Measurements from ENCODE around the gene RPL27A.

GRCh38 chr11:8717544-8717875, 34.9 kb downstream of the RPL27A start:
- TF ChIP-seq CTCF (IDR thresholded peaks at IDR 0.05) (no peak), POLR2AphosphoS5 (IDR thresholded peaks at IDR 0.05) (no peak), POLR2A (IDR thresholded peaks at IDR 0.05) (no peak), EP300 (IDR thresholded peaks at IDR 0.05) (no peak)
